ENCODE measurements around the gene MC1R.
"Not testable (repeated sequence)": the region's sequence is repeated elsewhere in the genome, so short reads cannot be mapped to it uniquely, and the experiment has no call there.

Gene MC1R

DNA sequence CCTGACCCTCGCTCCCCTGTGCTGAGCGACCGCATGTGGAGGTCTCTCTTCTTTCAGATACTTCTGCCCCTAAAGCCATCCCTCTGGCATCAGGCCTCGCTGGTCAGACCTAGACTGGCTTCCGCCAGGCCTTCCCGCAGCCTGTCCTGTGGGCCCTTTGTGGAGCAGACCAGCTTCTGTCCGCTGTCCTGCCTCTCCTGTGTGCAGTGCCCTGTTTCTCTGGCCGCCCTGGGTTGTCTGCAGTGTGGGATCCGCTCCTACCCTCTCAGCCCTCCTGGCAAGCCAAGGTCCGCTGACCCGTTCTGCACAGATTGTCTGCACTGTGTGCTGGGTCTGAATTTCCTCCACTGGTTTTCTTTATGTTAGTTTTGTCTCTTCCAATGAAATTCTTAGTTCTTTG lies 21.5 kb upstream of the MC1R start:
- DNase-seq: no peak

DNA sequence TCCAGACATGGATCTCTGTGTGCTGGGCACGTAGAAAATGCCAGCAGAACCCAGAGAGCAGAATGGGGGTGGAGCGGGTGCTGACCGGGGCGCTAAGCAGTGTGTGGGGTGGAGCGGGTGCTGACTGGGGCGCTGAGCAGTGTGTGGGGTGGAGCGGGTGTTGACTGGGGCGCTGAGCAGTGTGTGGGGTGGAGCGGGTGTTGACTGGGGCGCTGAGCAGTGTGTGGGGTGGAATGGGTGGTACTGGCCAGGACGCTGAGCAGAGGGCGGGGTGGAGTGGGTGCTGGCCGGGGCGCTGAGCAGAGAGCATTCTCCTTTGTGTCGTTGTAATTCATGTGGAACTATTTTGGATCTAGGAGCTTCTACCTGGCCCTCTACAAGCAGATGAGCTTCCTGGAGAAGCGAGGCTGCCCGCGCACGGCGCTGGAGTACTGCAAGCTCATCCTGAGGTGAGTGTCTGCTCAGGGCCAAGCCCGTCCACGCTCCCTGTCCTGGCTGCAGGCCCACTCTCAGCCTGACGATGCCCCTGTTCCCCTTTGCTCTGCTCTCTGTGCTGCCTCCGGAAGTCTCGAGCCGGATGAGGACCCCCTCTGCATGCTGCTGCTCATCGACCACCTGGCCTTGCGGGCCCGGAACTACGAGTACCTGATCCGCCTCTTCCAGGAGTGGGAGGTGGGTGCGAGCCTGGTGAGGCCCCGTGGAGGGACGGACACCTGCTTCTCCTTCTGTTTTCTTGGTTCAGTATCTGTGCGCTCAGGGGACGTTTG lies 20.3 kb upstream of the MC1R start:
- DNase-seq: no peak

DNA sequence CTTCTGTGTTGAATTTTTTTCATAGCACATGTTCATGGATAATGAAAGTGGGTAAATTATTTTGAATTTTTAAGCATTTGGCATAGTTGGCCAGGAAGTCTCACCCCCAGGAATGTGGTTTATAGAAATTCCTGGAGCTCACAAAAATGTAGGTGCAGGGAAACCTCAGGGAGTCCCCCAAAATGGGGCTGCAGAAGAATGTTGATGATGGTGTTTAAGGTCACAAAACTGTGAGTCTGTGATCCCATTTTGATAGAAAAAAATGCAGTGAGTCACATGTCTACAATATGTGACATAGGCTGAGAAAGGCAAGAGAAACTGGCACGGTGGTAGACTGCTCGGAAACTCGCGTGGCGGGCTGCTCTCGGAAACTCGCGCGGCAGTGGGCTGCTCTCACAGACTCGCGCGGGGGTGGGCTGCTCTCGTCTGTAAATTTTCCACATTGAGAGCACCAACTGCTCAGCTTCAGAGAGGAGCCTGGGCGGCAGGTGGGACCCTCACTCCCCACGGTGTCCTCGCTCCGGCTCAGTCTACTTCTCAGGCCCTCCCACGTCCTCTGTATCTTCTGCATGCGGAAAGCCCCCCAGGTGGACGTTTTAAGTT lies 18.7 kb upstream of the MC1R start:
- no peak for DNase-seq

DNA sequence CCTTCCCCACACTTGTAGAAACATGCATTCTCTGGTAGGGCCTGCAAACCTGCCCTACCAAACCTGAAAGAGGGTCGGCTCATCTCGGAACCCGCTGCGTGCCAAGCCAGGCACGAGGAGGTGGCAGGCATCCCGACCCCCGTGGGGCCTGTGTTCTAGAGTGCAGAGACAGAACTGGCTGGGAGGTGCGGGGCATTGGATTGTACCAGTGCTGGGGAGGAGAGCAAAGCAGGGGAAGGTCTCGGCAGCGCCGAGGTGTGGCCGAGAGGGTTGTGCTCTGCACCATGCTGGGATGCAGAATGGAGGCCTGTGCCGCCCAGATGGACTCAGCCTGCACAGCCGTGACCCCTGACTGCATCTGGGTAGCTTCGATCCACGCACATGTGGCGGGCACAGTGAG lies 17.8 kb upstream of the MC1R start:
- no peak for DNase-seq

DNA sequence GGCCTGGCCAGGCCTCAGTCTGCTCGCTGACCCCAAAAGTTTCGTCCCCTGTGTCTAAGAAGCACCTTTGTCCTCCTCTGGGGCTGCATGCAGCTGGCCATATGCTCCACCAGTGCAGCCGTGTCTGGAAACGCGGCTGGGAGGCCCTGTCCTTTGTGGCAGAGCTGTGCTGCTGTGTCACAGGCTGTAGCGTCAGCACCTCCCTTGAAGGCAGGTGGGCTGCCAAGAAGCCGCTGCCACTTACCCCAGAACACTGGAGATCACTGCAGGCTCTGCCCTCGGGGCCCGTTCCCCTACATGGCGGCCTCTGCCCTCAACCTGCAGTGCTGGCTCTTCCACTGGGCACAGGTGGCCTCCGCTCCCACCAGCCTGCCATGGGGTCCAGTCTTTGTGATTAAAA lies 15.7 kb upstream of the MC1R start:
- no peak for DNase-seq

DNA sequence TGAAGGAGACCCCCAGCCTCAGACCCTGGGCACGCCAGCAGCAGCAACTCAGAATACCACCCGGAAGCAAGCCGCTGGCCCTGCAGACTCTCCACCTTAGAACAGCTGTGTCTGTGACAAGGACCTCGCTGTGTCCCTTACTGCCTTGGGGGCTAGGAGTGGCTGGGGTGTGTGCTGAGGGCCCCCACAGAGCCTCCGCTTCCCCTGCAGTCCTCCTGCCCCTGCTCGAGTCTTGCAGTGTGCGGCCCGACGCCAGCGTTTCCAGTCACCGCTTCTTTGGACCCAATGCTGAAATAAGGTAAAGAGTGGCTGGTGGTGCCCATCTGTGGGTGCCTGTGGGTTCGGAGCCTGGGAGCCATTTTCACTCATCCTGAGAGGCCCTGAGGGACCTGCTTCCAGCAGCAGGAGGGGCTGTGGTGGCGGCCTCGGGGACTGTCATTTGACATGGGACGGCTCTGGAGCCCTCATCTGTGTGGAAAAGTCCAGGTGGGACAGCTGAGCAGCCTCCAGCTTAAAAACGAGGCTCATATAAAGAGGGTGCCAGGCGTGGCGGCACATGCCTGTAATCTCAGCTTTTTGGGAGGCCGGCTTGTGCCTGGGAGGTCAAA lies 14.7 kb upstream of the MC1R start:
- no peak for DNase-seq

DNA sequence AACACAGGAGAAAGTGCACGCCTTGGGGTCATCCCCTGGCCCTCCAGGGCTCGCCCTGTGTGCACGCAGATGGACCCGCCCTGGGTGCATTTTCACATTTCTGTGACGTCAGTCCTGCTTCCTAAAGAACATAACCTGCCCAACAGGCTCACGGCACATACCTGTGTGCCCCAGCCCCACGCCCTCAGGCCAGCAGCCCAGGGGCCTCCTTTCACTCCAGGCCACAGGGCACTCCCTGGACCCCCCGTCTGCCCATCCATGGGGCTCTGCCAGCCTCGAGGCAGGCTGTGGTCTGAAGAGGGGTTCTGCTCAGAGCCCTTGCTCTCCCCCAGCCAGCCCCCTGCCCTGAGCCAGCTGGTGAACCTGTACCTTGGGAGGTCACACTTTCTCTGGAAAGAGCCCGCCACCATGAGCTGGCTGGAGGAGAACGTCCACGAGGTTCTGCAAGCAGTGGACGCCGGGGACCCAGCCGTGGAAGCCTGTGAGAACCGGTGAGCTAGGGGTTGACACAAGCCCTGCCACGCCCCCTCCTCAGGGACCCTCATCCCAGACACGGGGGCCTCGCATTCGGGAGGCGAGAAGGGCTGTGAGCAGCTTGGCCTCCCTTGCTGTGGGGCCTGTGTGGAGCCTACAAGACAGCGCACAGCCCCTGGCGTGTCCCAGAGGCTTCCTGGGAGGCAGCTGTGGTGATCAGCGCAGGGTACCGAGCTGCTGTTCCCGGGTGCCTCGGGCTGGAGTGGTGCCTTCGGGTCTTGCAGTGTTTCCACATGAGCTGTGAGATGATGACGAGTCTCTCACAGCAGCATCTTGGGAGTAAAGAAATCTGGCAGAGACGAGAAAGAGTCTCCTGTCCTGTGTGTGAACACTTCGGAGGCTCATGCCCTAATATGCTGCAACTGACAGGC lies 13.8 kb upstream of the MC1R start:
- DNase-seq: no peak

DNA sequence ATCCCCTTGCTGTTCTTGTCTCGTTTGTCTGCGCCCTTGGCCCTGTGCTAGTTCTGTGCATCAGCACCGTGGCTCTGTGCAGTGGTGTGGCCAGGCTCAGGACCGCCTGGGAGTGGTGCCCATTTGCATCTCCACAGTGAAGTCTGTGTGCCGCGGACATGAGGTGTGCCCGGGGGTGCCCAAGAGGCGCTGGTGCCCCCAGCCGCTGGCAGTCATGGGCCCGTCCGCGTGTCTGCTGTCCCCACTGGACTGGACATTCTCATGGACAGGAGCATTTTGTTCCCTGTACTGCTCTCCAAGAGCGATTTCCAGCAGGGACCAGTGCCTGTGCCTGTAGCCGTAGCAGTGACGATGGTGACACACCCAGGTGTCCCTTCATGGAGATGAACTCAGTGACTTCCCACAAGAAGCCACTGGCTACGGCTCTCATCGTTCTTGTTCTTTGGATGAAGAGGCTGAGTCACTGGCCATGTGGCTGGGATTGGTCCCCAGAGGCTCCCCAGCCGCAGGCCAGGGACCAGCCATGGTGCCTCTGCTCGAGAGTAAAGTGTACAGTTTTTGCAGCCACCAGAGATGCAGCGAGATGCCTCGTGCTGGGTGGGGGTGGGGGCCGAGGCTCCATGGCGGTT lies 13.0 kb upstream of the MC1R start:
- DNase-seq: no peak

DNA sequence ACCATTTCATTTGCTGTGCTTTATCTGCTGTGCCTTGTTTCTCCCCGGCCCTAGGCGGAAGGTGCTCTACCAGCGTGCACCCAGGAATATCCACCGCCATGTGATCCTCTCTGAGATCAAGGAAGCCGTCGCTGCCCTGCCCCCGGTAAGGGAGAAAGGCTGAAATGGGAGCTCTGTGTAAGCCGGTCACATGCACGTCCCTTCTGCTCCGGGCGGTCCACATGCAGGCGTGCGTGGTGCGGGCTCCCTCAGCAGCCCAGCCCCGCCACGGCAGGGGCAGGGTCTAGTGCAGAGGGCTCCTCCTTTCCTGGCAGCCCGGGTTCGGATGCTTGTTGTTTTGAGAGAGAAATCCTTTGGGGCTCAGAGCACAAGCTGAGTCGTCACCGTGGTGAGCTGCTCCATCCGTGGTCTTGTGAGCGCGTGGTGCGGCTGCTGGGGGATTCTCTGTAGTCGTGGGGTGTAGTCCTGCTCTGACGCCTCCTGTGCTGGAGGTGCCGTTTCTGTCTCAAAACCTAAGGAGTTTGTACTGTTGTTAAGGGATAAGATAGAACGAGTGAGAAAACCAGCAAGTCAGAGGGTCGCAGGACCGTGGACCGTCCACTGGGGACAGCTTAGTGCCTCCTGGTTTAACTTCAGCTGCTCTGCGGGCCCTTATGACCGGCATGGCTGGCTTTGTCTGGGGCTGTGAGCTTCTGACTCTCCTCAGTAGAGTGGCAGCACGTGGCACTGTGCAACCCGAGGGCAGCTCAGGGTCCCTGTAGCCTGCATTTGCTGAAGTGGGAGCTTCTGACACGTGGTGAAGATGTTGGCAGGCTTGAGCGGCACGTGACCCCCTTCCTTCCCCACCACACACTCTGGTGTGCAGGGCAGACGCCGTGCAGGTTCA lies 12.3 kb upstream of the MC1R start:
- no peak for DNase-seq

DNA sequence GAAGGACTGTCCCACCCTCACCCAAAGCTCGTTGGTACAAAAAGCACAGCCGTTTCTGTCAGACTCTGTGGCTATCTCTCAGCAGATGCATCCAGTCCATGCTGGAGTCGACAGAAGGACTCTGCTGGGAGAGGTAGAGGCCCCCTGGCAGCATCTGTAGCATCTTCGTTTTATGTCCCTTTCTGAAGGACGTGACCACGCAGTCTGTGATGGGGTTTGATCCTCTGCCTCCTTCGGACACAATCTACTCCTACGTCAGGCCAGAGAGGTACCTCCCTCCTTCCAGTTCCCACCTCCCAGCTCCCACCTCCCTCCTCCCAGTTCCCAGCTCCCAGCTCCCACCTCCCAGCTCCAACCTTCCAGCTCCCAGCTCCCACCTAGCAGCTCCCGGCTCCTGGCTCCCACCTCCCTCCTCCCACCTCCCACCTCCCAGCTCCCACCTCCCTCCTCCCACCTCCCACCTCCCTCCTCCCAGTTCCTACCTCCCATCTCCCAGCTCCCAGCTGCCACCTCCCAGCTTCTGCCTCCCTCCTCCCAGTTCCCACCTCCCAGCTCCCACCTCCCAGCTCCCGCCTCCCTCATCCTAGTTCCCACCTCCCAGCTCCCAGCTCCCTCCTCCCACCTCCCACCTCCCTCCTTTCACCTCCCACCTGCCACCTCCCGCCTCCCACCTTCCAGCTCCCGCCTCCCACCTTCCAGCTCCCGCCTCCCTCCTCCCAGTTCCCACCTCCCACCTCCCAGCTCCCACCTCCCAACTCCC lies 11.4 kb upstream of the MC1R start:
- DNase-seq: no peak

DNA sequence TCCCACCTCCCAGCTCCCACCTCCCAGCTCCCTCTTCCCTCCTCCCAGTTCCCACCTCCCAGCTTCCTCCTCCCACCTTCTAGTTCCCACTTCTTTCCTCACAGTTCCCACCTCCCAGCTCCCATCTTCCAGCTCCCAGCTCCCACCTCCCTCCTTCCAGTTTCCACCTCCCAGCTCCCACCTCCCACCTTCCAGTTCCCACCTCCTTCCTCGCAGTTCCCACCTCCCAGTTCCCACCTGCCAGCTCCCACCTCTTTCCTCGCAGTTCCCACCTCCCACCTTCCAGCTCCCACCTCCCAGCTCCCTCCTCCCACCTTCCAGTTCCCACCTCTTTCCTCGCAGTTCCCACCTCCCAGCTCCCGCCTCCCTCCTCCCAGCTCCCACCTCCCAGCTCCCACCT lies 10.4 kb upstream of the MC1R start:
- DNase-seq: no peak

DNA sequence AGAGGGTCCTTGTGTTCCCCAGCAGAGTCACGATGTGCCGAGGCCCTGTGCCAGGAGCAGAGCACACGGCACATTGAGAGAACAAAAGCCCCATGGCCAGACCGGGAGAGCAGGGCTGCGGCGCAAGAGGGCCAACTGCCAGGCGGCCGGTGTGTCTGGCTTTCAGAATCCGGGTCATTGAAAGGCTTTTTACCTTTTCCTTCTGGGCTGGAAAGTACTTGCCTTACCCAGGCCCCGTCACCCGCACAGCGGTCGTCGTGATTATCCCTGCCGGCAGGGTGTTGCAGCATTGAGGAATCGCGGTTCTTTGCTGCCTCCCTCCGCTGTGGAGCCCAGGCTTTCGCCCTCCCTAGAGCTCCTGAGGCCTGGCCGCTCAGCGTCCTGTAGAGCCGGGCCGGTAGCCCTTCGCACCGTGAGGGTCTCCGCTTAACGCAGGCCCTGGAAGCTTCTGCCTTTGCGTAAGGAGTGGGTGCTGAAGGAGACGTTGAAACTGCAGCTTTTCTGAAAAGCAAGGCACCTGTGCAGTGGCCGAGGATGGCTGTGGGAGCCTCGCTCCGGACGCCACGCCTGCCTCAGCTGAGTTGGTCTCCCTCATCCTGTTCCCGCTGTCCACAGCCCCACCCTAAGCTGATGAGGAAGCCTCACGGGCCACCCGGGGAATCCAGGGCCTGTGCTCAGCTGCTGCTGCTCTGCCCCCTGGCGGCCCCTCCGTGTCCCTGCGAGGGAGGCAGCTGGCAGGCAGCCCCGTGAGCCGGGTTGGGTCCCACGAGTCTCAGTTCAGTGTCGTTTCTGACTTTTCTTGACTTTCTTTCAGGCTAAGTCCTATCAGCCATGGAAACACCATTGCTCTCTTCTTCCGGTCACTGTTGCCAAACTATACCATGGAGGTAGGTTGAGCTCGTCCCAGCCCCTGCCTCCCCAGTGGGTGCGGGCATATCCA lies 8.6 kb upstream of the MC1R start:
- DNase-seq: no peak

DNA sequence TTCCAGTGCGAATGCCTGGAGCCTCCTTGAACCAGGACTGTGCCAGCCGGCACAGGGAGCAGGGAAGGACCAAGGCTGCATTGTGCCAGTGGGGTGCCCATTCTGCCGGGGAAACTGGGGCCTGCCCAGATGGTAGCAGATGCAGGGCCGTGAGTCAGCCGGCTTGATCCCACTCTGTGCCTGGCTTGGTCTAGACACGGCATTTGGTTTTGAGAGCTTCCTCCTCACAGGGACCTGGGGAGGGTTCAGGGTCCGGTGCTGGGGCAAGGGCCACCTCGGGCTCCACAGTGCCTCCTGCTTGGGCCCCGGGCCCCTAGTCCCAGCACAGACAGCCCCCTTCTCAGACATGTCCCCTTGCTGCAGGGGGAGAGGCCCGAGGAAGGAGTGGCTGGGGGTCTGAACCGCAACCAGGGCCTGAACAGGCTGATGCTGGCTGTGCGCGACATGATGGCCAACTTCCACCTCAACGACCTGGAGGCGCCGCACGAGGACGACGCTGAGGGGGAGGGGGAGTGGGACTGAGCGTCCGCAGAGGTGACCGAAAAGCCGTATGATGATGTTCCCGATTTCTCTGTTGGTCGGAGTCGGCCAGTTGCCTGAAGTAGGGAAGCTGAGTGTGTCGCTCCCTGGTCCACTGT lies 7.8 kb upstream of the MC1R start:
- no peak for DNase-seq

DNA sequence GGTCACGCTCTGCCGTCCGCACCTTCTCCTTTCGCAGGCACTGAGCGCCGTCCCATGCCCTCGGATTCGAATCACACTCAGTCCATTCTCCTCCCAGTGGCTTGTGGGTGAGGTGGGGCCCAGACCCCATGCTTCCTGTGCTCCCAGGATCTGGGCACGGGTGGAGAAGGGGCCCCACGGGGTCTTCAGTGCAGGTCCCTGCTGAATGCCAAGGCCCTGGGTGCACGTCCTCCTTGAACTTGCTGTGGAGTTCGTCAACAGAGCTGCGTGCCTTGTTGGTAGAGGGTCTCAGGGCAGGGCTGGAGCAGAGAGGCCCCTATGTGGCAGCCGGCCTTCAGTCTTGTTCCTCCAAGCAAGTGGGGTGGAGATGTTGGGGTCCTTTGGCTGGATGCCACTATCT lies 7.3 kb upstream of the MC1R start:
- DNase-seq: no peak

DNA sequence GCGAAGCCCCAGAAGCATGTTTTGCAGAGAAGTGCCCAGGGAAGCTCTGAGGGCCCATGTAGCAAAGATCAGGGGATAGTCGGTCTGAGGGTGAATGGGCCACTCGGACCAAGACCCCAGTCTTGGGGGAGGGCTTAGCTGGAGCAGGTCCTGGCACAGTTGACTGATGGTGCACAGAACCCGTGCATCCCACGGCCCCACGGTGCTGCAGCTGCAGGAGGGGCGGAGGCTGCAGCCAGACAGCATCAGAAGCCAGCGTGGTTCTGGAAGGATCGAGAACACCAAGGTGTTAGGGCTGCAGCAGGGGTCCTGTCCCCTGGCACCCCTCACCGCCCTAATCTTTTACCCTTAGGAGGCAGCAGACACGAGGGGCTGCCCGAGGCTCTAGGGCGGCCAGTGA lies 6.5 kb upstream of the MC1R start:
- DNase-seq: no peak

DNA sequence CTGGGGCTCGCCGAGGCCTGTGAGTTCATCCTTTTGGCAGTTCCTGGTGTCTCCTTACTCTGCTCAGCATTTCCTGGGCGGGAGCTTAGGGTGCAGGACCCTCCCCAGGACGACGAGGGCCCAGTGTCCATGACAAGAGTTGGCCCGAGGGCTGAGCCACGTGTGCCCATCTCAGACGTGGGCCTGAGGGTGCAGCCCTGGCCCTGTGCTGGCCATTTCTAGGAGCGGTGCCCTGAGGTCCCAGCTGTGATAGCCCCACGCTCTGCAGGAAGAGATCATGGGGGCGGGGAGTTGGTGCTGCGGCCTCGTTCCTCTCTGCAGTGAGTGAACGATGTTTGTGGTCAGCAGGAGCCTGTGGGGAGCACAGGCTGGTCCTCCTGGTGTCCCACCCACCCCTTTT lies 6.0 kb upstream of the MC1R start:
- DNase-seq: no peak

DNA sequence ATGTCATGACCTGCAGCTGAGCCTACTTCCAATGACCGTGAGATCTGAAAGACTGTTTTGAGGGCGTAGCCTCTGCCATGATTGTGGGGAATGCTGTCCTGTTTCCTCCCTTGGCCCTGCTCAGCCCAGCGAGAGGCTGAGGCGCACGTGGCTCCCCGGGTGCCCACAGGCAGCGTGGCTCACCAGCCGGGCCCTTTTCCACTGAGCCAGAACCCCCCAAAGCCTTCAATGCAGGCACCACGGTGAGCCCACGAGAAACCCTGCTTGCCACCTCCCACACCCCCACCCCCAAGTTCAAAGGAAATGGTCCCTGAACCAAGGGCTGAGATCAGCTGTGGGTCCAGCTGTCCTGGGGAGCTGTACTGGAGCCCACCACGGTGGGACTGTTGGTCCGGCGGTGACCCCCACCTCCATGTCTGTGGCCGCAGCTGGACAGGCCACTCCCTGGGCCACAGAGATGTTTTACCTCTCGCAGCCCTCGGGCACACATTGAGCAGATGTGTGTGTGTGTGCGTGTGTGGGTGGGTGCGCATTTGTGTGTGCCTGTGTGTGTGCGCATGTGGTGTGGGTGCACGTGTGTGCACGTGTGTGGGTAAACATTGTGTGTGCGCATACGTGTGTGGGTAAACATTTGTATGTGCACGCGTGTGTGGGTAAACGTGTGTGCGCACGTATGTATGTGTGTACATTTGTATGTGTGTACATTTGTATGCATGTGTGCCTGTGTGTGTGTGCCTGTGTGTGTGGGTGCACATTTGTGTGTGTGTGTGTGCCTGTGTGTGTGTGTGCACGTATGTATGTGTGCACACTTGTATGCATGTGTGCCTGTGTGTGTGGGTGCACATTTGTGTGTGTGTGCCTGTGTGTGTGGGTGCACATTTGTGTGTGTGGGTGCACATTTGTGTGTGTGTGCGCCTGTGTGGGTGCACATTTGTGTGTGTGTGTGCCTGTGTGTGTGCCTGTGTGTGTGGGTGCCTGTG lies 5.0 kb upstream of the MC1R start:
- no peak for DNase-seq

DNA sequence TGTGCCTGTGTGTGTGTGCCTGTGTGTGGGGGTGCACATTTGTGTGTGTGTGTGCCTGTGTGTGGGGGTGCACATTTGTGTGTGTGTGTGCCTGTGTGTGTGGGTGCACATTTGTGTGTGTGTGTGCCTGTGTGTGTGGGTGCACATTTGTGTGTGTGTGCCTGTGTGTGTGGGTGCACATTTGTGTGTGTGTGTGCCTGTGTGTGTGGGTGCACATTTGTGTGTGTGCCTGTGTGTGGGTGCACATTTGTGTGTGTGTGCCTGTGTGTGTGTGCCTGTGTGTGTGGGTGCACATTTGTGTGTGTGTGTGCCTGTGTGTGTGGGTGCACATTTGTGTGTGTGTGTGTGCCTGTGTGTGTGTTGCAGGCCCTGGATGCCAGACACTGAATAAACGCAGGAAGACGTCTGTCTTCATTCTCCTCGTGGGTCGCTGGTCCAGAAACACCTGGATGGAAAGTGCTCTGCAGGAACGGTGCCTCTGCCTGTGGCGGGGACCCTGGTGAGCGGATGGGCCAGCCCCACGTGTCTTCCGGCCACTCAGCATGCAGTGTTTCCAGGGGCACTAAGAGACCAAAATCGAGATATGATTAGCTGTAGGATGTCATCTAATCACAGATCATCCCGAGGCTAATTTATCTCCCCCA lies 3.9 kb upstream of the MC1R start:
- DNase-seq: not testable (repeated sequence)

Data from GF-D8 (cell line).